Caco-2 (cell line): Measurements from ENCODE around the gene SERPING1. TPM values are rescaled to one million over a fixed set of nuclear protein-coding genes. Genes with fewer than 3 reads are reported as not detected.
A peak's percentile ranks its signal among the peaks of the same experiment; 100 is the strongest.

Experiments
- Bru-seq: library from RNA; stranded (reverse); fragments of 400-500 nt; gene quantifications from one replicate; lab custom pipeline; 2021; lab: Mats Ljungman, UMichigan
- BruChase-seq, 2 experiments: library from RNA; stranded (reverse); fragments of 400-500 nt; gene quantifications; one replicate each; lab custom pipeline; 2021; lab: Mats Ljungman, UMichigan
- BruUV-seq: library from RNA; stranded (reverse); fragments of 400-500 nt; replicated peaks from 2 replicates; lab custom pipeline; 2021; lab: Mats Ljungman, UMichigan
- CTCF ChIA-PET: fragments of 300-600 bp; sonication (Branson Sonifier 250); formaldehyde crosslinking; loops from one replicate; lab custom pipeline; 2022; ENCODE audit warnings: antibody characterized with exemption; lab: Charles Lee
- POLR2A ChIA-PET: fragments of 300-600 bp; sonication (Branson Sonifier 250); formaldehyde crosslinking; loops from one replicate; lab custom pipeline; 2022; ENCODE audit warnings: antibody characterized with exemption; lab: Charles Lee
- DNase-seq, 2 experiments: peaks; one replicate each; pipeline versions ENCODE4 v3.0.0 to v3.0.0-alpha.2; 2020 to 2022
- H3K27me3 ChIP-seq: replicated peaks from 2 replicates; pipeline ENCODE4 v1.6.0; 2011; ENCODE audit warnings: low read length; ENCODE audit not compliant: control insufficient read depth, insufficient read depth
- H3K36me3 ChIP-seq: 2 replicates; pipeline ENCODE4 v1.5.1; 2011; ENCODE audit warnings: low read length; ENCODE audit not compliant: control insufficient read depth, insufficient read depth
- H3K4me1 ChIP-seq: fragments of 250-450 bp; sonication (Bioruptor Pico); 2 replicates; pipeline ENCODE4 v1.5.1; 2020; ENCODE audit warnings: mild to moderate bottlenecking
- H3K4me3 ChIP-seq: 2 replicates; pipeline ENCODE4 v1.5.1; 2011; ENCODE audit warnings: low read depth, mild to moderate bottlenecking, control low read depth, low read length
- H3K9me3 ChIP-seq: fragments of 250-450 bp; sonication (Bioruptor Pico); 2 replicates; pipeline ENCODE4 v1.5.1; 2020; ENCODE audit warnings: mild to moderate bottlenecking, moderate library complexity
- H3K27ac Mint-ChIP-seq: one replicate; pipeline ENCODE4 v1.8.0; 2022; ENCODE audit warnings: mixed read lengths; ENCODE audit not compliant: unreplicated experiment
- H3K27me3 Mint-ChIP-seq: one replicate; pipeline ENCODE4 v1.8.0; 2022; ENCODE audit warnings: mixed read lengths; ENCODE audit not compliant: insufficient read depth, unreplicated experiment
- H3K36me3 Mint-ChIP-seq: one replicate; pipeline ENCODE4 v1.8.0; 2022; ENCODE audit warnings: mild to moderate bottlenecking, mixed read lengths; ENCODE audit not compliant: insufficient read depth, unreplicated experiment
- H3K4me1 Mint-ChIP-seq: one replicate; pipeline ENCODE4 v1.8.0; 2022; ENCODE audit warnings: low read depth, mixed read lengths; ENCODE audit not compliant: unreplicated experiment
- H3K4me3 Mint-ChIP-seq: one replicate; pipeline ENCODE4 v1.8.0; 2022; ENCODE audit warnings: mild to moderate bottlenecking, moderate library complexity, mixed read lengths; ENCODE audit not compliant: unreplicated experiment
- H3K9me3 Mint-ChIP-seq: one replicate; pipeline ENCODE4 v1.8.0; 2022; ENCODE audit warnings: mixed read lengths; ENCODE audit not compliant: unreplicated experiment
- CTCF ChIP-seq, 2 experiments: fragments of 200-600 bp in 1 of 2; IDR thresholded peaks; 1 replicate in 1 of 2; 2 replicates in 1 of 2; pipeline versions ENCODE4 v1.5.1 to v1.8.0; 2011 to 2022; ENCODE audit warnings: antibody characterized with exemption in 1 of 2, control low read depth in 1 of 2, inconsistent platforms in 1 of 2, low read depth in 1 of 2, low read length in 1 of 2, mild to moderate bottlenecking in 1 of 2, moderate library complexity in 1 of 2; ENCODE audit not compliant: insufficient read depth in 1 of 2, severe bottlenecking in 1 of 2, unreplicated experiment in 1 of 2
- intact Hi-C: fragments of 100-400 bp; cut with micrococcal nuclease; formaldehyde crosslinking; loops from one replicate; pipeline ENCODE4 v1.10.0; 2022; ENCODE audit not compliant: unreplicated experiment
- long read RNA-seq: library from polyadenylated mRNA; stranded (forward); transcript quantifications from one replicate; pipeline ENCODE4 v2.0.0, GENCODE V29; 2022
- total RNA-seq: library from RNA; stranded (reverse); gene quantifications from 2 replicates; pipeline ENCODE4 v1.2.3, GENCODE V29; 2022

SERPING1 gene
- total RNA-seq, result 3.2 and 3.8 TPM in 2 replicates
- Bru-seq, nascent RNA, result percentile 20 among the genes with signal in this experiment
- percentile 5 among the genes with signal in this experiment for BruChase-seq, experiment 1, labeled RNA remaining after a 2-hour chase
- BruChase-seq, experiment 2, labeled RNA remaining after a 6-hour chase, result percentile 23 among the genes with signal in this experiment
- long read RNA-seq, partial matches to known transcripts, result 3 of 4 reads
- long read RNA-seq, other reads (novel, unspliced or antisense), result 1 of 4 reads

GRCh38 chr11:57597461-57597915 is at the start of gene SERPING1:
TSS of gene SERPING1 (plus strand) at chr11:57597685. CDS start at chr11:57598271, 586 bp downstream.
- Histone ChIP-seq H3K4me1 (peaks cover 12% of the 10 kb centered on the region), H3K4me3 (peak within 1 kb of the TSS; percentile 21), H3K27me3 (no peaks in the 10 kb centered on the region), H3K9me3 (no peaks in the 10 kb centered on the region), H3K36me3 (no peaks in the 10 kb centered on the region)
- POLR2A ChIA-PET, result interaction anchor here (0.6 kb wide), 1 partner anchor 30 kb away, joined by 8 read pairs; the partner anchor contains the start of gene UBE2L6
- no peak for DNase-seq
- CTCF ChIA-PET, result interaction anchor here (0.6 to 0.9 kb wide), 6 partner anchors 43 to 1561 kb away, joined by 3 to 4 read pairs (median 3); no protein-coding TSS in a partner anchor
- H3K9me3 Mint-ChIP-seq, result no peaks in the 10 kb centered on the region
- BruUV-seq, result no TSS peak
- no peak for TF ChIP-seq CTCF (IDR thresholded peaks at IDR 0.05; ENCODE audit: insufficient read depth in 1 of 2, low read depth in 1 of 2, low read length in 1 of 2, severe bottlenecking in 1 of 2, unreplicated experiment in 1 of 2)
- H3K4me1 Mint-ChIP-seq, result peaks cover 13% of the 10 kb centered on the region
- intact Hi-C loops, result no loop called here
- peak within 1 kb of the TSS; percentile 65 for H3K4me3 Mint-ChIP-seq
- H3K27me3 Mint-ChIP-seq, result no peaks in the 10 kb centered on the region
- H3K36me3 Mint-ChIP-seq, result no peaks in the 10 kb centered on the region
- H3K27ac Mint-ChIP-seq, result no peak within 1 kb of the TSS

GRCh38 chr11:57547854-57548377 is 49.6 kb upstream of the SERPING1 start:
- no peaks in the 10 kb centered on the region for H3K36me3 ChIP-seq
- no peaks in the 10 kb centered on the region for H3K9me3 ChIP-seq
- BruUV-seq, result no TSS peak
- Mint-ChIP-seq H3K36me3 (peaks cover 11% of the 10 kb centered on the region), H3K4me1 (peaks cover 27% of the 10 kb centered on the region), H3K27ac (peak overlapping the region; percentile 88), H3K9me3 (no peaks in the 10 kb centered on the region), H3K27me3 (no peaks in the 10 kb centered on the region), H3K4me3 (no peak overlapping the region)
- DNase-seq, result no peak
- no peak overlapping the region for H3K4me3 ChIP-seq
- ChIA-PET CTCF (interaction anchor here (0.7 to 2.0 kb wide), 5 partner anchors 55 to 93 kb away, joined by 4 to 8 read pairs (median 5); partner anchors contain the start of gene RTN4RL2), POLR2A (interaction anchor here (0.8 kb wide), 1 partner anchor 17 kb away, joined by 3 read pairs; the partner anchor contains the start of gene TIMM10)
- H3K4me1 ChIP-seq, result peaks cover 45% of the 10 kb centered on the region
- no peaks in the 10 kb centered on the region for H3K27me3 ChIP-seq
- intact Hi-C loops, result no loop called here
- TF ChIP-seq CTCF (IDR thresholded peaks at IDR 0.05; ENCODE audit: insufficient read depth in 1 of 2, low read depth in 1 of 2, low read length in 1 of 2, severe bottlenecking in 1 of 2, unreplicated experiment in 1 of 2), result no peak

- H3K36me3 ChIP-seq, result no peaks in the 10 kb centered on the region
- H3K27me3 ChIP-seq, result no peaks in the 10 kb centered on the region
- TF ChIP-seq CTCF (IDR thresholded peaks at IDR 0.05; ENCODE audit: insufficient read depth in 1 of 2, low read depth in 1 of 2, low read length in 1 of 2, severe bottlenecking in 1 of 2, unreplicated experiment in 1 of 2), result no peak
- POLR2A ChIA-PET, result no interaction called here
- CTCF ChIA-PET, result no interaction called here
- H3K4me3 Mint-ChIP-seq, result no peak overlapping the region
- H3K36me3 Mint-ChIP-seq, result peaks cover 11% of the 10 kb centered on the region
- H3K9me3 Mint-ChIP-seq, result no peaks in the 10 kb centered on the region
- peaks cover 50% of the 10 kb centered on the region for H3K4me1 ChIP-seq
- peak overlapping the region; percentile 28 for H3K27ac Mint-ChIP-seq
- DNase-seq, result no peak
- no TSS peak for BruUV-seq
- H3K9me3 ChIP-seq, result no peaks in the 10 kb centered on the region
- H3K27me3 Mint-ChIP-seq, result no peaks in the 10 kb centered on the region
- intact Hi-C loops, result no loop called here
- H3K4me1 Mint-ChIP-seq, result peaks cover 23% of the 10 kb centered on the region
- H3K4me3 ChIP-seq, result no peak overlapping the region
Measured at GRCh38 chr11:57549983-57550382, 47.5 kb upstream of the SERPING1 start.
